PC-9 (cell line): ENCODE data around the gene CLDN7. TPM values are rescaled to one million over a fixed set of nuclear protein-coding genes. Genes with fewer than 3 reads are reported as not detected.

Source experiments
- BruUV-seq: library from RNA; stranded (reverse); fragments of 400-500 nt; replicated peaks from 2 replicates; lab custom pipeline; 2021; lab: Mats Ljungman, UMichigan
- CTCF ChIA-PET: fragments of 300-600 bp; sonication (Branson Sonifier 250); formaldehyde crosslinking; loops from one replicate; lab custom pipeline; 2022; ENCODE audit warnings: antibody characterized with exemption; lab: Charles Lee
- POLR2A ChIA-PET: fragments of 300-600 bp; sonication (Branson Sonifier 250); formaldehyde crosslinking; loops from one replicate; lab custom pipeline; 2022; ENCODE audit warnings: antibody characterized with exemption; ENCODE audit not compliant: unreplicated experiment; lab: Charles Lee
- DNase-seq, 2 experiments: peaks; one replicate each; pipeline versions ENCODE4 v3.0.0 to v3.0.0-alpha.2; 2015 to 2022; ENCODE audit warnings: mixed read lengths in 1 of 2
- H2AFZ ChIP-seq: fragments of 200-600 bp; sonication (generic); 2 replicates; pipeline ENCODE4 v1.8.1; 2017; ENCODE audit warnings: antibody characterized with exemption
- H3F3A ChIP-seq: fragments of 200-600 bp; sonication (generic); 2 replicates; pipeline ENCODE4 v1.8.1; 2017; ENCODE audit warnings: antibody characterized with exemption, mild to moderate bottlenecking, low read depth; ENCODE audit not compliant: insufficient read depth
- H3K27ac ChIP-seq: fragments of 200-600 bp; sonication (generic); 2 replicates; pipeline ENCODE4 v1.6.1; 2016; ENCODE audit warnings: mixed run types
- H3K27me3 ChIP-seq: fragments of 200-600 bp; sonication (generic); 2 replicates; pipeline ENCODE4 v1.6.1; 2016; ENCODE audit warnings: low read depth, mixed run types; ENCODE audit not compliant: insufficient read depth
- H3K36me3 ChIP-seq: fragments of 200-600 bp; sonication (generic); 2 replicates; pipeline ENCODE4 v1.6.1; 2016; ENCODE audit warnings: low read depth, mixed run types
- H3K4me1 ChIP-seq: fragments of 200-600 bp; sonication (generic); replicated peaks from 2 replicates; pipeline ENCODE4 v1.6.1; 2016; ENCODE audit warnings: mixed run types; ENCODE audit not compliant: insufficient read depth
- H3K4me2 ChIP-seq: fragments of 200-600 bp; sonication (generic); 2 replicates; pipeline ENCODE4 v1.6.1; 2017; ENCODE audit warnings: mixed run types
- H3K4me3 ChIP-seq: fragments of 200-600 bp; sonication (generic); 2 replicates; pipeline ENCODE4 v1.6.1; 2016; ENCODE audit warnings: mixed run types
- H3K79me2 ChIP-seq: fragments of 200-600 bp; sonication (generic); 2 replicates; pipeline ENCODE4 v1.6.1; 2017; ENCODE audit warnings: low read depth, mixed run types
- H3K9me2 ChIP-seq: fragments of 200-600 bp; sonication (generic); 2 replicates; pipeline ENCODE4 v1.8.1; 2017; ENCODE audit warnings: mild to moderate bottlenecking; ENCODE audit not compliant: insufficient read depth
- H3K9me3 ChIP-seq: fragments of 200-600 bp; sonication (generic); 2 replicates; pipeline ENCODE4 v1.8.1; 2016; ENCODE audit warnings: low read depth; ENCODE audit not compliant: insufficient read depth
- H4K20me1 ChIP-seq: fragments of 200-600 bp; sonication (generic); 2 replicates; pipeline ENCODE4 v1.8.1; 2017; ENCODE audit not compliant: insufficient read depth
- CTCF ChIP-seq: fragments of 200-600 bp; sonication (generic); conservative IDR thresholded peaks from 2 replicates; pipeline ENCODE4 v1.6.1; 2017; ENCODE audit warnings: mixed run types, antibody characterized with exemption, mild to moderate bottlenecking, moderate library complexity
- EZH2 ChIP-seq: fragments of 200-600 bp; sonication (generic); IDR thresholded peaks from 2 replicates; pipeline ENCODE4 v1.8.0; 2017; ENCODE audit warnings: antibody characterized with exemption, low read depth
- intact Hi-C: fragments of 100-400 bp; cut with micrococcal nuclease; formaldehyde crosslinking; loops from one replicate; pipeline ENCODE4 v1.10.0; 2022; ENCODE audit not compliant: unreplicated experiment
- total RNA-seq: library from RNA; stranded (reverse); gene quantifications from 2 replicates; pipeline ENCODE4 v1.2.3, GENCODE V29; 2021

The CLDN7 gene
- total RNA-seq, 1 experiment from 2014 or later, result 390 TPM

DNA sequence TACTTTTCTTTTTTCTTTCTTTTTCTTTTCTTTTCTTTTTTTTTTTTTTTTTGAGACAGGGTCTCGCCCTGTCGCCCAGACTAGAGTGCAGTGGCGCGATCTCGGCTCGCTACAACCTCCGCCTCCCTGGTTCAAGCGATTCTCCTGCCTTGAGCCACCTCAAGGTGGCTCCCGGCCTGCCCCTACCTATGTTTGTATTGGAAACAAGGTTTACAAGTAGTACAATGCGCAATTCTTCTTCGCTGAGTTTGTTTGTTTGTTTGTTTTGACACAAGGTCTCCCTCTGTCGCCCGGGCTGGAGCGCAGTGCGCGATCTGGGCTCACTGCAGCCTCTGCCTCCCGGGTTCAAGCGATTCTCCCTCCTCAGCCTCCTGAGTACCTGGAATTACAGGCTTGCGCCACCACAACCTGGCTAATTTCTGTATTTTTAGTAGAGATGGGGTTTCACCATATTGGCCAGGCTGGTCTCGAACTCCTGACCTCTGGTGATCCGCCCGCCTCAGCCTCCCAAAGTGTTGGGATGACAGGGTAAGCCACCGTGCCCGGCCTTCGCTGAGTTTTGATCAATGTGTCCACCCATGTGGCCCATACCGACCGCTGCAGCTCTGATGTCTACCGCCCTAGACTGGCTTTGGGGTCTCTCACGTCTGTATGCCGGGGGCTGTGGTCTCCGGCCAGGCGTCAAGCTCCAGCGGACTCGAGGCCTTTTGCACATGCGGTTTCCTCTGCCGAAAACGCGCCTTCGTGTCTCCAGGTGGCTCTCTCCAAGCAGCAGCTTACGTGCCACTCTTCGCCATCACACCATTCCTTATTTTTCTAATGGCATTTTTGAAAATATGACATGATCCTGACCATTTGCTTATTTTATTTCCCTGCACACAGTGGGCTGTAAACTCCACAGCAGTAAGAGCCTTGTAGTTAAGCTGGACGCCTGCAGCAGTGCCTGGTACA lies 33.2 kb upstream of the CLDN7 start:
- DNase-seq, result no peak
- POLR2A ChIA-PET, result no interaction called here
- no peaks in the 10 kb centered on the region for H3K9me2 ChIP-seq
- peaks cover 25% of the 10 kb centered on the region for H3K4me1 ChIP-seq
- H3K4me2 ChIP-seq, result peak overlapping the region; percentile 82
- no peaks in the 10 kb centered on the region for H3K36me3 ChIP-seq
- peak overlapping the region; percentile 30; the same call in 1 of the 2 replicates for H3K4me3 ChIP-seq
- H4K20me1 ChIP-seq, result no peaks in the 10 kb centered on the region
- peak overlapping the region; percentile 44; the same call in 1 of the 2 replicates for H2AFZ ChIP-seq
- H3F3A ChIP-seq, result peaks cover 32% of the 10 kb centered on the region; the same call in 1 of the 2 replicates
- CTCF ChIA-PET, result interaction anchor here (1.0 to 1.3 kb wide), 2 partner anchors 10 to 233 kb away, joined by 3 read pairs; no protein-coding TSS in a partner anchor
- TF ChIP-seq CTCF (no peak), EZH2 (no peak)
- H3K9me3 ChIP-seq, result no peaks in the 10 kb centered on the region
- intact Hi-C loops, result loop anchor here (1.0 kb wide), 2 partner anchors 15 to 249 kb away; no protein-coding TSS in a partner anchor
- BruUV-seq, result no TSS peak
- no peak overlapping the region for H3K27ac ChIP-seq
- H3K27me3 ChIP-seq, result peaks cover 7% of the 10 kb centered on the region; the same call in 1 of the 2 replicates
- no peaks in the 10 kb centered on the region for H3K79me2 ChIP-seq

- no peak within 1 kb of the TSS for H3K4me3 ChIP-seq
- ChIA-PET CTCF (no interaction called here), POLR2A (no interaction called here)
- H3K79me2 ChIP-seq, result no peaks in the 10 kb centered on the region
- no peaks in the 10 kb centered on the region for H3K9me3 ChIP-seq
- peaks cover 25% of the 10 kb centered on the region for H3K4me1 ChIP-seq
- no peaks in the 10 kb centered on the region for H4K20me1 ChIP-seq
- no peak within 1 kb of the TSS for H3K27ac ChIP-seq
- H3K36me3 ChIP-seq, result no peaks in the 10 kb centered on the region
- intact Hi-C loops, result no loop called here
- TF ChIP-seq EZH2, result no peak
- TF ChIP-seq CTCF, result no peak
- H2AFZ ChIP-seq, result no peak within 1 kb of the TSS
- no TSS peak for BruUV-seq
- DNase-seq, result peak in 1 of 2 experiments; percentile 53
- H3K27me3 ChIP-seq, result peaks cover 10% of the 10 kb centered on the region; the same call in 1 of the 2 replicates
- peak within 1 kb of the TSS; percentile 49; the same call in 1 of the 2 replicates for H3K4me2 ChIP-seq
- H3K9me2 ChIP-seq, result no peaks in the 10 kb centered on the region
- peaks cover 32% of the 10 kb centered on the region; the same call in 1 of the 2 replicates for H3F3A ChIP-seq
Measured at GRCh38 chr17:7294614-7295153, 32.4 kb upstream of the CLDN7 start, which contains the start of gene YBX2. YBX2 (minus strand) TSS chr17:7294639; CDS start chr17:7294500, 139 bp downstream.

- ChIA-PET CTCF (no interaction called here), POLR2A (no interaction called here)
- Histone ChIP-seq H3K36me3 (no peaks in the 10 kb centered on the region), H3K9me2 (no peaks in the 10 kb centered on the region), H3K4me1 (peaks cover 25% of the 10 kb centered on the region), H3K27ac (no peak overlapping the region), H2AFZ (no peak overlapping the region), H3F3A (peaks cover 32% of the 10 kb centered on the region; the same call in 1 of the 2 replicates), H3K4me3 (no peak overlapping the region), H3K4me2 (peak overlapping the region; percentile 49; the same call in 1 of the 2 replicates), H3K27me3 (peaks cover 10% of the 10 kb centered on the region; the same call in 1 of the 2 replicates), H4K20me1 (no peaks in the 10 kb centered on the region), H3K79me2 (no peaks in the 10 kb centered on the region), H3K9me3 (no peaks in the 10 kb centered on the region)
- peak in 1 of 2 experiments; percentile 34 for DNase-seq
- intact Hi-C loops, result no loop called here
- no TSS peak for BruUV-seq
- TF ChIP-seq EZH2 (no peak), CTCF (no peak)
Measured at GRCh38 chr17:7293816-7294613, 31.7 kb upstream of the CLDN7 start.
